Measurements from ENCODE around the gene HSF5. TPM values are rescaled to one million over a fixed set of nuclear protein-coding genes. Genes with fewer than 3 reads are reported as not detected.
"Not testable (repeated sequence)": the region's sequence is repeated elsewhere in the genome, so short reads cannot be mapped to it uniquely, and the experiment has no call there.

Gene HSF5
- total RNA-seq, 1 donor from 2014 or later = not detected

DNA sequence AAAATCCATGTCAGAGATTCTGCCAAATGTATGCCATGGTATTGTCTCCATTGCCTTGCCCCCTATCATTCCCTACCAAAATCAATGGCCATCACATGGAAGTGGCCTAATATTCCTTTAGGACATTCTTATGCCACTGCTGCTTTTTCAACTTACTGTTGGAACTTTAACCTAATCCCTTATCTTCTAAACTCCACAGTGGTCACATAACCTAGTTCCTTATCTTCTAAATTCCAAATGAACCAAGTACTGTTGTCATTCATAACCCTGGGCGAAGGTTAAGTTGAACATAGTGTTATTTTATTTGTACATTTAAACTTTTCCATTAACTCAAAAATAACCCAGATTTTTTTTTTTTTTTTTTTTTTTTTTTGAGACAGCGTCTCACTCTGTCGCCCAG, 3.6 kb downstream of the HSF5 start:
- TF ChIP-seq, protein P1, sequence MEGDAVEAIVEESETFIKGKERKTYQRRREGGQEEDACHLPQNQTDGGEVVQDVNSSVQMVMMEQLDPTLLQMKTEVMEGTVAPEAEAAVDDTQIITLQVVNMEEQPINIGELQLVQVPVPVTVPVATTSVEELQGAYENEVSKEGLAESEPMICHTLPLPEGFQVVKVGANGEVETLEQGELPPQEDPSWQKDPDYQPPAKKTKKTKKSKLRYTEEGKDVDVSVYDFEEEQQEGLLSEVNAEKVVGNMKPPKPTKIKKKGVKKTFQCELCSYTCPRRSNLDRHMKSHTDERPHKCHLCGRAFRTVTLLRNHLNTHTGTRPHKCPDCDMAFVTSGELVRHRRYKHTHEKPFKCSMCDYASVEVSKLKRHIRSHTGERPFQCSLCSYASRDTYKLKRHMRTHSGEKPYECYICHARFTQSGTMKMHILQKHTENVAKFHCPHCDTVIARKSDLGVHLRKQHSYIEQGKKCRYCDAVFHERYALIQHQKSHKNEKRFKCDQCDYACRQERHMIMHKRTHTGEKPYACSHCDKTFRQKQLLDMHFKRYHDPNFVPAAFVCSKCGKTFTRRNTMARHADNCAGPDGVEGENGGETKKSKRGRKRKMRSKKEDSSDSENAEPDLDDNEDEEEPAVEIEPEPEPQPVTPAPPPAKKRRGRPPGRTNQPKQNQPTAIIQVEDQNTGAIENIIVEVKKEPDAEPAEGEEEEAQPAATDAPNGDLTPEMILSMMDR (IDR thresholded peaks at IDR 0.05) = no peak
- H3K27me3 Mint-ChIP-seq (ENCODE audit: unreplicated experiment) = peaks cover 4% of the 10 kb centered on the region
- H3K4me3 Mint-ChIP-seq (ENCODE audit: unreplicated experiment) = no peak overlapping the region

DNA sequence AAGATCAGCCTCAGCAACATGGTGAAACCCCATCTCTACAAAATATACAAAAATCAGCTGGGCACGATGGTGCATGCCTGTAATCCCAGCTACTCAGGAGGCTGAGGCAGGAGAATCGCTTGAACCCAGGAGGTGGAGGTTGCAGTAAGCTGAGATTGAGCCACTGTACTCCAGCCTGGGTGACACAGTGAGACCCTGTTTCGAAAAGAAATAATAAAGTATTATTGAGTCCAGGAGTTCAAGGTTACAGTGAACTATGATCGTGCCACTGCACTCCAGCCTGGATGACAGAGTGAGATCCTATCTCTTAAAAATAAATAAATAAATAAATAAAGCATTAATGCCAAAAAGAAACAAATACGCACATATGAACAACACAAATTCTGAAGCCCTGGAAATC, 6.4 kb downstream of the HSF5 start:
- H3K9me3 Mint-ChIP-seq (ENCODE audit: unreplicated experiment); DNase-seq (ENCODE audit: extremely low spot score, unreplicated experiment); H3K4me3 Mint-ChIP-seq (ENCODE audit: unreplicated experiment); H3K36me3 Mint-ChIP-seq (ENCODE audit: unreplicated experiment); H3K27me3 Mint-ChIP-seq (ENCODE audit: unreplicated experiment); H3K27ac Mint-ChIP-seq (ENCODE audit: unreplicated experiment); H3K4me1 Mint-ChIP-seq (ENCODE audit: unreplicated experiment): not testable (repeated sequence)

More for the DNA sequence above, 3.6 kb downstream of the HSF5 start:
- no peak for DNase-seq (ENCODE audit: extremely low spot score, unreplicated experiment)
- Mint-ChIP-seq H3K4me1 (ENCODE audit: unreplicated experiment) (no peaks in the 10 kb centered on the region), H3K9me3 (ENCODE audit: unreplicated experiment) (no peaks in the 10 kb centered on the region), H3K27ac (ENCODE audit: unreplicated experiment) (no peak overlapping the region), H3K36me3 (ENCODE audit: unreplicated experiment) (peaks cover 11% of the 10 kb centered on the region)

GRCh38 chr17:58480090-58480489, 8.1 kb downstream of the HSF5 start:
- Mint-ChIP-seq H3K9me3 (ENCODE audit: unreplicated experiment) (no peaks in the 10 kb centered on the region), H3K36me3 (ENCODE audit: unreplicated experiment) (no peaks in the 10 kb centered on the region), H3K27ac (ENCODE audit: unreplicated experiment) (no peak overlapping the region), H3K27me3 (ENCODE audit: unreplicated experiment) (peaks cover 19% of the 10 kb centered on the region), H3K4me1 (ENCODE audit: unreplicated experiment) (no peaks in the 10 kb centered on the region), H3K4me3 (ENCODE audit: unreplicated experiment) (no peak overlapping the region)
- no peak for DNase-seq (ENCODE audit: extremely low spot score, unreplicated experiment)
- TF ChIP-seq, protein P1 (IDR thresholded peaks at IDR 0.05) = no peak

DNA sequence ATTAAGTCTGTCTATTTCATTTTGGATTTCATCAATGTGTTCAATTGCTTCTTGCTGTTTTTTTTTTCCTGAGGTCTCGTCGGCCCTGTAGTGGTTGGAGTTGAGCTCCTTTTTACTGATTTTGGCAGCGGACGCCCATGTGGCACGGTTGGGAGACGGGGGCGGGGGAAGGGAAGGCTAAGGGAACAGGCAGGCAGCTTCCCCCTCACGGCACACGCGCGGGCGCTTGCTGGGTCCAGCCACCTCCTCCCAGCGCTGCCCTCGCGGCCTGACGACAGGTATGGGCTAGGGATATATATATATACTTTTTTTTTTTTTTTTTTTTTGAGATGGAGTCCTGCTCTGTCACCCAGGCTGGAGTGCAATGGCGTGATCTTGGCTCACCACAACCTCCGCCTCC, 11.4 kb downstream of the HSF5 start:
- no peak overlapping the region for H3K27ac Mint-ChIP-seq (ENCODE audit: unreplicated experiment)
- H3K4me1 Mint-ChIP-seq (ENCODE audit: unreplicated experiment) = no peaks in the 10 kb centered on the region
- TF ChIP-seq, protein P1 (IDR thresholded peaks at IDR 0.05) = no peak
- H3K27me3 Mint-ChIP-seq (ENCODE audit: unreplicated experiment) = peaks cover 24% of the 10 kb centered on the region
- no peak for DNase-seq (ENCODE audit: extremely low spot score, unreplicated experiment)
- no peaks in the 10 kb centered on the region for H3K36me3 Mint-ChIP-seq (ENCODE audit: unreplicated experiment)
- H3K9me3 Mint-ChIP-seq (ENCODE audit: unreplicated experiment) = no peaks in the 10 kb centered on the region
- no peak overlapping the region for H3K4me3 Mint-ChIP-seq (ENCODE audit: unreplicated experiment)

GRCh38 chr17:58475985-58476384, 12.2 kb downstream of the HSF5 start:
- Mint-ChIP-seq H3K27me3 (ENCODE audit: unreplicated experiment) (peaks cover 25% of the 10 kb centered on the region), H3K4me3 (ENCODE audit: unreplicated experiment) (no peak overlapping the region), H3K4me1 (ENCODE audit: unreplicated experiment) (no peaks in the 10 kb centered on the region), H3K27ac (ENCODE audit: unreplicated experiment) (no peak overlapping the region), H3K9me3 (ENCODE audit: unreplicated experiment) (no peaks in the 10 kb centered on the region), H3K36me3 (ENCODE audit: unreplicated experiment) (no peaks in the 10 kb centered on the region)
- no peak for DNase-seq (ENCODE audit: extremely low spot score, unreplicated experiment)
- TF ChIP-seq, protein P1 (IDR thresholded peaks at IDR 0.05) = no peak

- H3K4me3 Mint-ChIP-seq (ENCODE audit: unreplicated experiment) = no peak overlapping the region
- DNase-seq (ENCODE audit: extremely low spot score, unreplicated experiment) = no peak
- no peaks in the 10 kb centered on the region for H3K36me3 Mint-ChIP-seq (ENCODE audit: unreplicated experiment)
- H3K9me3 Mint-ChIP-seq (ENCODE audit: unreplicated experiment) = no peaks in the 10 kb centered on the region
- H3K27me3 Mint-ChIP-seq (ENCODE audit: unreplicated experiment) = peaks cover 25% of the 10 kb centered on the region
- H3K27ac Mint-ChIP-seq (ENCODE audit: unreplicated experiment) = no peak overlapping the region
- TF ChIP-seq, protein P1 (IDR thresholded peaks at IDR 0.05) = no peak
- H3K4me1 Mint-ChIP-seq (ENCODE audit: unreplicated experiment) = no peaks in the 10 kb centered on the region
These were observed 17.9 kb downstream of the HSF5 start for GRCh38 chr17:58470356-58470755.
